ENCODE results near the gene RAI2. TPM values are rescaled to one million over a fixed set of nuclear protein-coding genes. Genes with fewer than 3 reads are reported as not detected.

Gene RAI2
- total and polyA plus RNA-seq, 3 donors from 2014 or later = 5.7 to 13.5 (median 12.1) TPM

DNA sequence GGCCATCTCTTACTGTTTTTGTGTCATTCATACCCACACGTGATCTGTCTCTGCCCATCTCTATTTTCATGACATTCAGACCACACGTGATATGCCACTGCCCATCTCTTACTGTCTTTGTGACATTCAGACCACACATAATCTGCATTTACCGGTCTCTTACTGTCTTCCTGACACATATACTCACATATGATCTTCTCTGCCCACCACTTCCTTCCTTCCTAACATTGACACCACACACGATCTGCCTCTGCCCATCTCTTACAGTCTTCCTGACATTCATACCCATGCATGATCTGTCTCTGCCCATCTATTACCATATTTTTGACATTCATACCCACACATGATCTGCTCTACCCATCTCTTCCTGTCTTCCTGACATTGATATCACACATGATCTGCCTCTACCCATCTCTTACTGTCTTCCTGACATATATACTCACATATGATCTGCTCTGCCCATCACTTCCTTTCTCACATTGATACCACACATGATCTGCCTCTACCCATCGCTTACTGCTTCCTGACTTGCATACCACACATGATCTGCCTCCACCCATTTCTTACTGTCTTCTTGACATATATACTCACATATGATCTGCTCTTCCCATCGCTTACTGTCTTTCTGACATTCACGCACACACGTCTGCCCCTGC, 87.7 kb downstream of the RAI2 start:
- Histone ChIP-seq H3K27ac (no peak overlapping the region), H3K36me3 (ENCODE audit: low read depth, missing control alignments) (no peaks in the 10 kb centered on the region), H3K4me1 (no peaks in the 10 kb centered on the region), H3K9me3 (no peaks in the 10 kb centered on the region), H3K27me3 (no peaks in the 10 kb centered on the region), H3K4me3 (no peak overlapping the region)
- WGBS, 2 donors = 86 to 90% methylated on average over 8 of the region's 8 CpGs
- intact Hi-C loops (cut with DNase I; ENCODE audit: low total_unique reads) = no loop called here
- no peak for DNase-seq
- TF ChIP-seq POLR2A (IDR thresholded peaks at IDR 0.05) (no peak), CTCF (IDR thresholded peaks at IDR 0.05) (no peak)

DNA sequence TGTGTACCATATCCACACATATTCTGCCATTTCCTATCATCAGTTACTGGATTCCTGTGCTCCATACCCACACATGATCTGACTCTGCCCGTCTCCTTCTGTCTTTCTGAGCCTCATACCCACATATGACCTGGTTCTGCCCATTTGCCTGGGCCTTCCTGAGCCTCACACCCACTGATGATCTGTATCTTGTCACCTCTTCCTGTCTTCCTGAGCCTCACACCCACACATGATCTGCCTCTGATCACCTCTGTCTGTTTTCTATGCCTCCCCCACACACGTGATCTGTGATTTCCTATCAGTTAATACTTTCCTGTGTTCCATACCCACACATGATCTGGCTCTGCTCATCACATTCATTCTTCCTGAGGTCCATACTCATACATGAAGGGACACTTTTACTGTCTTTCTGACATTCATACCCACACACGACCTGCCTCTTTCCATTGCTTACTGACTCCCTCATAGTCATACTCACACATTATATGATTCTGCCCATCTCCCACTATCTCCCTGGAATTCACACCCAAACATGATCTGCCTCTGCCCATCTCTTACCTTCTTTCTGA, 91.3 kb downstream of the RAI2 start:
- Histone ChIP-seq H3K4me3 (no peak overlapping the region), H3K4me1 (no peaks in the 10 kb centered on the region), H3K9me3 (no peaks in the 10 kb centered on the region), H3K27ac (no peak overlapping the region), H3K36me3 (ENCODE audit: low read depth, missing control alignments) (no peaks in the 10 kb centered on the region), H3K27me3 (no peaks in the 10 kb centered on the region)
- TF ChIP-seq POLR2A (IDR thresholded peaks at IDR 0.05) (no peak), CTCF (IDR thresholded peaks at IDR 0.05) (no peak)
- WGBS, 2 donors = 80 to 85% methylated on average over 3 of the region's 3 CpGs
- DNase-seq = no peak
- intact Hi-C loops (cut with DNase I; ENCODE audit: low total_unique reads) = no loop called here

DNA sequence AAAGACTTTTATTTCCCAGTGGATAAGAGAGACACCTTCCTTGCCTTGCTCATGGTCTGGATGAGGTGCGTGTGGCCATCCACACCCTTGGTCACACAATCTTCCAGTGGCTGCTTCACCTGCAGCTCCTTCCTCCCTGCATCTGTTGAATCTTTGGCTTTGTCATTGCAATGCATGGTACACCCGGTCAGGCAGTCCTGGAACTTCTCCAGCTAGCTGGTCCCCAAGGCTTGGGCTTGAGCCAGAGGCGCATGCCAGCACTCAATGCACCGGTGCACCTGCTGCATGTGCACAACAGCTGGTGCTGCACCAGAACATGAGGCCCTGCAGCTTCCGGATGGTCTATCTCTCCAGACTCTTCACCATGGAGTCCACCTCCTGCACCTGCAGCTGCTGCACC, 92.1 kb downstream of the RAI2 start:
- no peaks in the 10 kb centered on the region for H3K36me3 ChIP-seq (ENCODE audit: low read depth, missing control alignments)
- intact Hi-C loops (cut with DNase I; ENCODE audit: low total_unique reads) = no loop called here
- no peak for TF ChIP-seq CTCF (IDR thresholded peaks at IDR 0.05)
- TF ChIP-seq POLR2A (IDR thresholded peaks at IDR 0.05) = no peak
- no peak overlapping the region for H3K4me3 ChIP-seq
- H3K9me3 ChIP-seq = no peaks in the 10 kb centered on the region
- WGBS, 2 donors = 79 to 84% methylated on average over 2 to 5 of the region's 5 CpGs
- no peak for DNase-seq
- no peaks in the 10 kb centered on the region for H3K27me3 ChIP-seq
- H3K4me1 ChIP-seq = no peaks in the 10 kb centered on the region
- H3K27ac ChIP-seq = no peak overlapping the region

GRCh38 chrX:17767734-17768133, 93.4 kb downstream of the RAI2 start:
- no peaks in the 10 kb centered on the region for H3K36me3 ChIP-seq (ENCODE audit: low read depth, missing control alignments)
- no peak overlapping the region for H3K4me3 ChIP-seq
- TF ChIP-seq CTCF (IDR thresholded peaks at IDR 0.05) = no peak
- no peak for TF ChIP-seq POLR2A (IDR thresholded peaks at IDR 0.05)
- intact Hi-C loops (cut with DNase I; ENCODE audit: low total_unique reads) = no loop called here
- no peak overlapping the region for H3K27ac ChIP-seq
- no peaks in the 10 kb centered on the region for H3K9me3 ChIP-seq
- DNase-seq = no peak
- no peaks in the 10 kb centered on the region for H3K4me1 ChIP-seq
- 33 to 50% methylated on average over 1 of the region's 1 CpG for WGBS, 2 donors
- no peaks in the 10 kb centered on the region for H3K27me3 ChIP-seq

DNA sequence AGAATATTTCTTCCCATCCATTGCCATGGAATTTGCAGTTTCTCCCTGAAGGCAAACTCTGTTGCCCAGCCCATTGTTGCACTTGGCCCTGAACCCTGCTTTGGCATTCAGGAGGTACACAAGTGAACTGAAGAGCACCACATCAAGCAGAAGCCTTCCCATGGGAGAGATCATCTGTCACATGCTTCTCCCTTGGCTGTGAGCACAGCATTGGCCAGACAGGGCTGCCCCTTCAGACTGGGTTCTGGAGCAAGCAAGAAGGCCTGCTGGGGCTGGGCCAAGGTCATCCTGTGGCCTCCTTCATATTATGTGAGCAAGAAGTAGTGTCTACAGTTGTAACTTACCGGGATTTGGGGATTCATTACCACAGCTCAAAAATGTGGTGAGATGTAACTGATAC, 101.1 kb downstream of the RAI2 start:
- no peak overlapping the region for H3K27ac ChIP-seq
- no peaks in the 10 kb centered on the region for H3K36me3 ChIP-seq (ENCODE audit: low read depth, missing control alignments)
- TF ChIP-seq CTCF (IDR thresholded peaks at IDR 0.05) (no peak), POLR2A (IDR thresholded peaks at IDR 0.05) (no peak)
- no peaks in the 10 kb centered on the region for H3K4me1 ChIP-seq
- H3K4me3 ChIP-seq = no peak overlapping the region
- no peaks in the 10 kb centered on the region for H3K27me3 ChIP-seq
- WGBS, 2 donors = 38 to 67% methylated on average over 1 of the region's 1 CpG
- no peaks in the 10 kb centered on the region for H3K9me3 ChIP-seq
- intact Hi-C loops (cut with DNase I; ENCODE audit: low total_unique reads) = no loop called here
- DNase-seq = no peak

Measured in testis (tissue), 3 donors.